Nephron progenitor cell (in vitro differentiated cells): ENCODE measurements around the gene PROK2.

Experiments used
- DNase-seq: peaks from one replicate; pipeline ENCODE4 v3.0.0; 2021
- H3K27ac Mint-ChIP-seq: 2 replicates; pipeline ENCODE4 v1.8.0; 2021; ENCODE audit warnings: mild to moderate bottlenecking, moderate library complexity, mixed read lengths
- H3K27me3 Mint-ChIP-seq: 2 replicates; pipeline ENCODE4 v1.8.0; 2021; ENCODE audit warnings: mild to moderate bottlenecking, low read depth, mixed read lengths; ENCODE audit not compliant: poor library complexity
- H3K36me3 Mint-ChIP-seq: 2 replicates; pipeline ENCODE4 v1.8.0; 2021; ENCODE audit warnings: low read depth, mixed read lengths
- H3K4me1 Mint-ChIP-seq: 2 replicates; pipeline ENCODE4 v1.8.0; 2021; ENCODE audit warnings: mixed read lengths
- H3K4me3 Mint-ChIP-seq: 2 replicates; pipeline ENCODE4 v1.8.0; 2021; ENCODE audit warnings: mild to moderate bottlenecking, moderate library complexity, mixed read lengths
- H3K9me3 Mint-ChIP-seq: 2 replicates; pipeline ENCODE4 v1.8.0; 2021; ENCODE audit warnings: mild to moderate bottlenecking, moderate library complexity, mixed read lengths
- CTCF ChIP-seq: fragments of 200-600 bp; sonication (generic); IDR thresholded peaks from 2 replicates; pipeline ENCODE4 v1.5.0; 2021; ENCODE audit warnings: antibody characterized with exemption

Gene PROK2

GRCh38 chr3:71752831-71753700 lies 31.9 kb downstream of the PROK2 start:
- Mint-ChIP-seq H3K27me3 (peaks cover 76% of the 10 kb centered on the region), H3K9me3 (peaks cover 20% of the 10 kb centered on the region), H3K36me3 (peaks cover 9% of the 10 kb centered on the region), H3K4me1 (peaks cover 21% of the 10 kb centered on the region), H3K27ac (no peak overlapping the region), H3K4me3 (peak overlapping the region; percentile 84)
- peak; percentile 66 for DNase-seq
- no peak for TF ChIP-seq CTCF

- no peak for TF ChIP-seq CTCF
- Mint-ChIP-seq H3K27me3 (peaks cover 66% of the 10 kb centered on the region), H3K4me1 (peaks cover 21% of the 10 kb centered on the region), H3K27ac (no peak overlapping the region), H3K36me3 (peaks cover 9% of the 10 kb centered on the region), H3K4me3 (no peak overlapping the region), H3K9me3 (peaks cover 20% of the 10 kb centered on the region)
- no peak for DNase-seq
These were observed 33.3 kb downstream of the PROK2 start for GRCh38 chr3:71751602-71752001.

GRCh38 chr3:71744738-71745137 lies 40.2 kb downstream of the PROK2 start:
- Mint-ChIP-seq H3K4me1 (no peaks in the 10 kb centered on the region), H3K9me3 (peaks cover 48% of the 10 kb centered on the region), H3K36me3 (peaks cover 12% of the 10 kb centered on the region), H3K27me3 (peaks cover 15% of the 10 kb centered on the region), H3K27ac (no peak overlapping the region), H3K4me3 (no peak overlapping the region)
- TF ChIP-seq CTCF = no peak
- no peak for DNase-seq

GRCh38 chr3:71742621-71743020 lies 42.3 kb downstream of the PROK2 start:
- H3K4me3 Mint-ChIP-seq = no peak overlapping the region
- no peak for DNase-seq

GRCh38 chr3:71734881-71735280 lies 50.1 kb downstream of the PROK2 start:
- peaks cover 7% of the 10 kb centered on the region for H3K27me3 Mint-ChIP-seq

More at GRCh38 chr3:71742621-71743020, 42.3 kb downstream of the PROK2 start:
- peaks cover 12% of the 10 kb centered on the region for H3K36me3 Mint-ChIP-seq
- H3K9me3 Mint-ChIP-seq = peaks cover 50% of the 10 kb centered on the region
- no peak for TF ChIP-seq CTCF
- no peaks in the 10 kb centered on the region for H3K4me1 Mint-ChIP-seq
- no peak overlapping the region for H3K27ac Mint-ChIP-seq
- peaks cover under 1% of the 10 kb centered on the region for H3K27me3 Mint-ChIP-seq

More at GRCh38 chr3:71734881-71735280, 50.1 kb downstream of the PROK2 start:
- Mint-ChIP-seq H3K4me3 (no peak overlapping the region), H3K36me3 (no peaks in the 10 kb centered on the region), H3K4me1 (peaks cover 14% of the 10 kb centered on the region), H3K9me3 (peaks cover 8% of the 10 kb centered on the region), H3K27ac (no peak overlapping the region)
- no peak for TF ChIP-seq CTCF
- DNase-seq = no peak
